ENCODE results near the gene KRTAP10-12. TPM values are rescaled to one million over a fixed set of nuclear protein-coding genes. Genes with fewer than 3 reads are reported as not detected.

Gene KRTAP10-12
- total and polyA plus RNA-seq, 10 donors = not detected

- intact Hi-C loops (cut with DNase I; ENCODE audit: low total_unique reads) = no loop called here
- H3K9me3 ChIP-seq = no peaks in the 10 kb centered on the region
- peaks cover 0 to 40% (median 23%) of the 10 kb centered on the region in 6 donors for H3K4me1 ChIP-seq
- no peak for TF ChIP-seq CTCF (IDR thresholded peaks at IDR 0.05 in 8 of 11, conservative IDR thresholded peaks at IDR 0.05 in 3 of 11)
- no peak for TF ChIP-seq POLR2AphosphoS5 (IDR thresholded peaks at IDR 0.05)
- TF ChIP-seq POLR2A (IDR thresholded peaks at IDR 0.05) = no peak
- H3K36me3 ChIP-seq = no peaks in the 10 kb centered on the region
- no peak overlapping the region for H3K27ac ChIP-seq
- 82 to 93% (median 89%) methylated on average over 10 of the region's 10 CpGs for WGBS, 5 donors
- DNase-seq = no peak
- peaks cover 4 to 70% (median 56%) of the 10 kb centered on the region in 7 donors for H3K27me3 ChIP-seq (replicated peaks in 1 of 7)
- no peak overlapping the region for H3K4me3 ChIP-seq
Observed at GRCh38 chr21:44713846-44714245, 16.9 kb downstream of the KRTAP10-12 start.

- WGBS, 5 donors = 18 to 23% (median 21%) methylated on average over 8 of the region's 8 CpGs
- no peak for TF ChIP-seq POLR2AphosphoS5 (IDR thresholded peaks at IDR 0.05)
- no peak for TF ChIP-seq CTCF (IDR thresholded peaks at IDR 0.05 in 8 of 11, conservative IDR thresholded peaks at IDR 0.05 in 3 of 11)
- TF ChIP-seq POLR2A (IDR thresholded peaks at IDR 0.05) = no peak
- no peak overlapping the region for H3K4me3 ChIP-seq
- peaks cover 0 to 29% (median 14%) of the 10 kb centered on the region in 6 donors for H3K4me1 ChIP-seq
- no peak for DNase-seq
- intact Hi-C loops (cut with DNase I; ENCODE audit: low total_unique reads) = no loop called here
- peaks cover 4 to 65% (median 46%) of the 10 kb centered on the region in 7 donors for H3K27me3 ChIP-seq (replicated peaks in 1 of 7)
- H3K36me3 ChIP-seq = no peaks in the 10 kb centered on the region
- no peaks in the 10 kb centered on the region for H3K9me3 ChIP-seq
- H3K27ac ChIP-seq = no peak overlapping the region
Observed at GRCh38 chr21:44714905-44715304, 17.9 kb downstream of the KRTAP10-12 start.

GRCh38 chr21:44716984-44717383 is 20.0 kb downstream of the KRTAP10-12 start:
- Histone ChIP-seq H3K9me3 (no peaks in the 10 kb centered on the region), H3K4me1 (peaks cover 0 to 8% (median 0%) of the 10 kb centered on the region in 6 donors), H3K27ac (no peak overlapping the region), H3K36me3 (no peaks in the 10 kb centered on the region), H3K27me3 (replicated peaks in 1 of 7) (peaks cover 0 to 60% (median 27%) of the 10 kb centered on the region in 7 donors), H3K4me3 (no peak overlapping the region)
- DNase-seq = no peak
- no peak for TF ChIP-seq POLR2A (IDR thresholded peaks at IDR 0.05)
- TF ChIP-seq CTCF (IDR thresholded peaks at IDR 0.05 in 8 of 11, conservative IDR thresholded peaks at IDR 0.05 in 3 of 11) = no peak
- TF ChIP-seq POLR2AphosphoS5 (IDR thresholded peaks at IDR 0.05) = no peak
- intact Hi-C loops (cut with DNase I; ENCODE audit: low total_unique reads) = no loop called here

- Histone ChIP-seq H3K27me3 (replicated peaks in 1 of 7) (peaks cover 0 to 60% (median 22%) of the 10 kb centered on the region in 7 donors), H3K27ac (no peak overlapping the region)
- WGBS, 5 donors = 44 to 60% (median 55%) methylated on average over 2 of the region's 2 CpGs
Observed at GRCh38 chr21:44718093-44718492, 21.1 kb downstream of the KRTAP10-12 start.

More at GRCh38 chr21:44718093-44718492, 21.1 kb downstream of the KRTAP10-12 start:
- Histone ChIP-seq H3K36me3 (no peaks in the 10 kb centered on the region), H3K9me3 (no peaks in the 10 kb centered on the region), H3K4me3 (no peak overlapping the region), H3K4me1 (peaks cover 0 to 9% (median under 1%) of the 10 kb centered on the region in 6 donors)
- no peak for DNase-seq
- intact Hi-C loops (cut with DNase I; ENCODE audit: low total_unique reads) = no loop called here
- no peak for TF ChIP-seq POLR2AphosphoS5 (IDR thresholded peaks at IDR 0.05)
- TF ChIP-seq POLR2A (IDR thresholded peaks at IDR 0.05) = no peak
- no peak for TF ChIP-seq CTCF (IDR thresholded peaks at IDR 0.05 in 8 of 11, conservative IDR thresholded peaks at IDR 0.05 in 3 of 11)

Data from spleen (tissue), 11 donors.